Measurements from ENCODE around the gene DRD4.

Gene DRD4

GRCh38 chr11:636511-637332 is at the start of gene DRD4:
DRD4 (plus strand) TSS chr11:637269; CDS start chr11:637305, 36 bp downstream.
- Histone ChIP-seq H3K9me3 (ENCODE audit: control insufficient read depth in 1 of 2, low read length in 2 of 2) (no peaks in the 10 kb centered on the region), H3K9ac (ENCODE audit: low read depth in 1 of 2, low read length in 2 of 2) (no peak within 1 kb of the TSS), H3K4me3 (ENCODE audit: low read depth in 1 of 2, low read length in 2 of 2) (peak within 1 kb of the TSS in 1 of 2 donors; percentile 36), H3K4me1 (ENCODE audit: control insufficient read depth in 1 of 2, insufficient read depth in 2 of 2, low read length in 2 of 2) (peaks cover 6 to 7% of the 10 kb centered on the region in 2 donors), H3K27ac (ENCODE audit: low read depth, low read length) (no peak within 1 kb of the TSS), H3K36me3 (ENCODE audit: control insufficient read depth in 1 of 2, insufficient read depth in 2 of 2, low read length in 2 of 2) (no peaks in the 10 kb centered on the region), H3K27me3 (ENCODE audit: control insufficient read depth in 1 of 2, insufficient read depth in 2 of 2, low read length in 2 of 2) (peaks cover 17 to 20% of the 10 kb centered on the region in 2 donors)

DNA sequence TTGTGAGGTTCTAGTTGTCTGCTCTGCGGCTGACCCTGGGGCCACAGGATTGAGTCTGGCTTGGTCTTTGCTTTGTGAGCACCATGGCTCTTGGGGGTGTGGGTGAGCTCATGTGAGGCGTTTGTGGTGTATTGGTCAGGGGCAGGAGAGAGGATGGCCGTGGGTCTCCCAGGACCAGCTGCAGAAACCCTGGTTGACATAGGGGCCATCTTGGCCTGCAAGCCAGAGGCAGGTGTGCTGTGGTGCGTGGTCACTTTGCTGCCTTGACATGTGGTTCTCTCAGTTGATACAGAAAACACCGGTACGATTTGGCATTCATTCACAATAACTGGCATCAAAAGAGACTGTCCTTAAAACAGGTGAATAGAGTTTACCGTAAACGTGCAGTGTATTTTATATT is 49.5 kb upstream of the DRD4 start:
- peak overlapping the region in 1 of 2 donors; percentile 15 for H3K9ac ChIP-seq (ENCODE audit: low read depth in 1 of 2, low read length in 2 of 2)
- H3K36me3 ChIP-seq (ENCODE audit: control insufficient read depth in 1 of 2, insufficient read depth in 2 of 2, low read length in 2 of 2) = peaks cover 51 to 77% of the 10 kb centered on the region in 2 donors
- no peaks in the 10 kb centered on the region for H3K27me3 ChIP-seq (ENCODE audit: control insufficient read depth in 1 of 2, insufficient read depth in 2 of 2, low read length in 2 of 2)
- no peaks in the 10 kb centered on the region for H3K9me3 ChIP-seq (ENCODE audit: control insufficient read depth in 1 of 2, low read length in 2 of 2)
- H3K27ac ChIP-seq (ENCODE audit: low read depth, low read length) = no peak overlapping the region
- H3K4me3 ChIP-seq (ENCODE audit: low read depth in 1 of 2, low read length in 2 of 2) = no peak overlapping the region
- H3K4me1 ChIP-seq (ENCODE audit: control insufficient read depth in 1 of 2, insufficient read depth in 2 of 2, low read length in 2 of 2) = peaks cover 11 to 19% of the 10 kb centered on the region in 2 donors

DNA sequence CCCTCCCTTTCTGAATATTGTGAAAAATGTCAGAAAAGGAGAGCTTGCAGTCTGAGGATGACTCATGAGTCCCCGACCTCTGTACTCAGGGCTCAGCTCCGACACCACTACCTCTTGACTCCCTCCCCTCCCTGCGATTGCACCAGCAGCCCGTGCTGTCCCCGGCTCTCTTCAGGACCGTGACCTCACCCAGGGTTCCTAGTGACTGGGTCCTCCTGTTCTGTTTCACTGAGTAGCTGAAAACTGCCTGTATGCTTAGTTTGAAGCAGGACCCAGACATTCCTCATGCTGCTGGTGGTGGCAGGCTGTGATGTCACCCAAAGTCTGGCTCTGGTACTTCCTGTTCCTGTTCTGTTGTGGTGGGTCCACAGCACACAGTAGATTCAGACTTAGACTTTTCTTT is 49.1 kb upstream of the DRD4 start:
- Histone ChIP-seq H3K9ac (ENCODE audit: low read depth in 1 of 2, low read length in 2 of 2) (peak overlapping the region in 1 of 2 donors; percentile 15), H3K36me3 (ENCODE audit: control insufficient read depth in 1 of 2, insufficient read depth in 2 of 2, low read length in 2 of 2) (peaks cover 56 to 78% of the 10 kb centered on the region in 2 donors), H3K27me3 (ENCODE audit: control insufficient read depth in 1 of 2, insufficient read depth in 2 of 2, low read length in 2 of 2) (no peaks in the 10 kb centered on the region), H3K27ac (ENCODE audit: low read depth, low read length) (no peak overlapping the region), H3K4me1 (ENCODE audit: control insufficient read depth in 1 of 2, insufficient read depth in 2 of 2, low read length in 2 of 2) (peaks cover 11 to 19% of the 10 kb centered on the region in 2 donors), H3K4me3 (ENCODE audit: low read depth in 1 of 2, low read length in 2 of 2) (no peak overlapping the region), H3K9me3 (ENCODE audit: control insufficient read depth in 1 of 2, low read length in 2 of 2) (no peaks in the 10 kb centered on the region)

- no peaks in the 10 kb centered on the region for H3K9me3 ChIP-seq (ENCODE audit: control insufficient read depth in 1 of 2, low read length in 2 of 2)
- H3K4me3 ChIP-seq (ENCODE audit: low read depth in 1 of 2, low read length in 2 of 2) = no peak overlapping the region
- H3K4me1 ChIP-seq (ENCODE audit: control insufficient read depth in 1 of 2, insufficient read depth in 2 of 2, low read length in 2 of 2) = peaks cover 11 to 19% of the 10 kb centered on the region in 2 donors
- peaks cover 55 to 84% of the 10 kb centered on the region in 2 donors for H3K36me3 ChIP-seq (ENCODE audit: control insufficient read depth in 1 of 2, insufficient read depth in 2 of 2, low read length in 2 of 2)
- H3K27ac ChIP-seq (ENCODE audit: low read depth, low read length) = no peak overlapping the region
- no peaks in the 10 kb centered on the region for H3K27me3 ChIP-seq (ENCODE audit: control insufficient read depth in 1 of 2, insufficient read depth in 2 of 2, low read length in 2 of 2)
- no peak overlapping the region for H3K9ac ChIP-seq (ENCODE audit: low read depth in 1 of 2, low read length in 2 of 2)
Measured at GRCh38 chr11:589798-590197, 47.3 kb upstream of the DRD4 start.

DNA sequence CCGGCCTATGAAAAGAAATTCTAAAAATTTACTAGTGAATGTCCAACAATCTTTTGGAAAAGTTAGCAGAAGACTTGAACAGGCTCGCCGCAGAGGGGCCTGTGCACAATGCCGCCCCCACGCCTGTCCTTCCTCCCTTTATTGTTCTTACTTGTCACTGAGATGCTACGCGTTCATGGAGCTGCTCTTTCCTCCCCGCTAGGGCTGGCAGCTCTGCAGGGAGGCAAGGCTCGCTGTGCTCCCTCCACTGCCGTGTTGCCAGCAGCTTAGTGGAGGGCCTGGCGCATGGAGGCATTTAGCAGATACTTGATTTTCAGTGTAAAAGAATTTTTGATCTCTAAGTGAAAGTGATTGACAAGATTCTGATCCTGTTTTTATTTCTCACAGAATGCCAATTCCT is 46.1 kb upstream of the DRD4 start:
- Histone ChIP-seq H3K4me3 (ENCODE audit: low read depth in 1 of 2, low read length in 2 of 2) (no peak overlapping the region), H3K27ac (ENCODE audit: low read depth, low read length) (no peak overlapping the region), H3K9me3 (ENCODE audit: control insufficient read depth in 1 of 2, low read length in 2 of 2) (no peaks in the 10 kb centered on the region), H3K36me3 (ENCODE audit: control insufficient read depth in 1 of 2, insufficient read depth in 2 of 2, low read length in 2 of 2) (peaks cover 63 to 88% of the 10 kb centered on the region in 2 donors), H3K4me1 (ENCODE audit: control insufficient read depth in 1 of 2, insufficient read depth in 2 of 2, low read length in 2 of 2) (peaks cover 11 to 19% of the 10 kb centered on the region in 2 donors), H3K27me3 (ENCODE audit: control insufficient read depth in 1 of 2, insufficient read depth in 2 of 2, low read length in 2 of 2) (no peaks in the 10 kb centered on the region), H3K9ac (ENCODE audit: low read depth in 1 of 2, low read length in 2 of 2) (no peak overlapping the region)

- no peak overlapping the region for H3K27ac ChIP-seq (ENCODE audit: low read depth, low read length)
- H3K4me3 ChIP-seq (ENCODE audit: low read depth in 1 of 2, low read length in 2 of 2) = no peak overlapping the region
- H3K27me3 ChIP-seq (ENCODE audit: control insufficient read depth in 1 of 2, insufficient read depth in 2 of 2, low read length in 2 of 2) = no peaks in the 10 kb centered on the region
- no peak overlapping the region for H3K9ac ChIP-seq (ENCODE audit: low read depth in 1 of 2, low read length in 2 of 2)
- no peaks in the 10 kb centered on the region for H3K9me3 ChIP-seq (ENCODE audit: control insufficient read depth in 1 of 2, low read length in 2 of 2)
- peaks cover 6 to 7% of the 10 kb centered on the region in 2 donors for H3K4me1 ChIP-seq (ENCODE audit: control insufficient read depth in 1 of 2, insufficient read depth in 2 of 2, low read length in 2 of 2)
- peaks cover 51 to 86% of the 10 kb centered on the region in 2 donors for H3K36me3 ChIP-seq (ENCODE audit: control insufficient read depth in 1 of 2, insufficient read depth in 2 of 2, low read length in 2 of 2)
Measured at GRCh38 chr11:592501-592900, 44.6 kb upstream of the DRD4 start.

- no peaks in the 10 kb centered on the region for H3K27me3 ChIP-seq (ENCODE audit: control insufficient read depth in 1 of 2, insufficient read depth in 2 of 2, low read length in 2 of 2)
- H3K9ac ChIP-seq (ENCODE audit: low read depth in 1 of 2, low read length in 2 of 2) = no peak overlapping the region
- H3K4me3 ChIP-seq (ENCODE audit: low read depth in 1 of 2, low read length in 2 of 2) = no peak overlapping the region
- peaks cover 52 to 86% of the 10 kb centered on the region in 2 donors for H3K36me3 ChIP-seq (ENCODE audit: control insufficient read depth in 1 of 2, insufficient read depth in 2 of 2, low read length in 2 of 2)
- no peaks in the 10 kb centered on the region for H3K9me3 ChIP-seq (ENCODE audit: control insufficient read depth in 1 of 2, low read length in 2 of 2)
- H3K4me1 ChIP-seq (ENCODE audit: control insufficient read depth in 1 of 2, insufficient read depth in 2 of 2, low read length in 2 of 2) = peaks cover 3% of the 10 kb centered on the region in 2 donors
- H3K27ac ChIP-seq (ENCODE audit: low read depth, low read length) = no peak overlapping the region
Measured at GRCh38 chr11:592918-593317, 44.2 kb upstream of the DRD4 start.

DNA sequence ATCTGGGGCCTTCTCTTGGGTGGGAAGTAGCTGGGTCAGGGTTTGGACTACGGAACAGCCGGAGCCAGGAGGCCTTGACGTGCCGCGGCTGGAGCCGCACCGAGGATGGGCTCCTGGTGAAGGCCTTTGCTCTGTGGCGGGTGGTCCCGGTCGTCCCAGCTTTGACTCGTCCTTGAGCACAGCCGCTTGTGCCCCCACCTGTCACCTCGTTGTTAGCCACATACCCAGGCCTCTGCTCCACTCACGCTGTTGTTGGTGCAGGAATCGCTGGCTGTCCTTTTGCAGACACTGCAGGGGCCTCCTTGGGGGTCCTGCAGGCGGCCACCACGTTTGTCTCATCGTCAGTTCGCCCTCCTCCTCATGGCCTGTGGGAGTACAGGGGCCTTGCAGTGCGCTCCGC is 43.7 kb upstream of the DRD4 start:
- Histone ChIP-seq H3K27me3 (ENCODE audit: control insufficient read depth in 1 of 2, insufficient read depth in 2 of 2, low read length in 2 of 2) (no peaks in the 10 kb centered on the region), H3K36me3 (ENCODE audit: control insufficient read depth in 1 of 2, insufficient read depth in 2 of 2, low read length in 2 of 2) (peaks cover 55 to 87% of the 10 kb centered on the region in 2 donors), H3K4me1 (ENCODE audit: control insufficient read depth in 1 of 2, insufficient read depth in 2 of 2, low read length in 2 of 2) (no peaks in the 10 kb centered on the region), H3K9ac (ENCODE audit: low read depth in 1 of 2, low read length in 2 of 2) (no peak overlapping the region), H3K4me3 (ENCODE audit: low read depth in 1 of 2, low read length in 2 of 2) (no peak overlapping the region), H3K9me3 (ENCODE audit: control insufficient read depth in 1 of 2, low read length in 2 of 2) (no peaks in the 10 kb centered on the region), H3K27ac (ENCODE audit: low read depth, low read length) (no peak overlapping the region)

- H3K4me1 ChIP-seq (ENCODE audit: control insufficient read depth in 1 of 2, insufficient read depth in 2 of 2, low read length in 2 of 2) = no peaks in the 10 kb centered on the region
- H3K9me3 ChIP-seq (ENCODE audit: control insufficient read depth in 1 of 2, low read length in 2 of 2) = no peaks in the 10 kb centered on the region
- H3K9ac ChIP-seq (ENCODE audit: low read depth in 1 of 2, low read length in 2 of 2) = no peak overlapping the region
- H3K27me3 ChIP-seq (ENCODE audit: control insufficient read depth in 1 of 2, insufficient read depth in 2 of 2, low read length in 2 of 2) = no peaks in the 10 kb centered on the region
- H3K27ac ChIP-seq (ENCODE audit: low read depth, low read length) = no peak overlapping the region
- no peak overlapping the region for H3K4me3 ChIP-seq (ENCODE audit: low read depth in 1 of 2, low read length in 2 of 2)
- peaks cover 56 to 85% of the 10 kb centered on the region in 2 donors for H3K36me3 ChIP-seq (ENCODE audit: control insufficient read depth in 1 of 2, insufficient read depth in 2 of 2, low read length in 2 of 2)
Measured at GRCh38 chr11:595400-595799, 41.7 kb upstream of the DRD4 start.

- H3K27me3 ChIP-seq (ENCODE audit: control insufficient read depth in 1 of 2, insufficient read depth in 2 of 2, low read length in 2 of 2) = no peaks in the 10 kb centered on the region
- no peak overlapping the region for H3K9ac ChIP-seq (ENCODE audit: low read depth in 1 of 2, low read length in 2 of 2)
- H3K27ac ChIP-seq (ENCODE audit: low read depth, low read length) = no peak overlapping the region
- H3K4me1 ChIP-seq (ENCODE audit: control insufficient read depth in 1 of 2, insufficient read depth in 2 of 2, low read length in 2 of 2) = no peaks in the 10 kb centered on the region
- H3K9me3 ChIP-seq (ENCODE audit: control insufficient read depth in 1 of 2, low read length in 2 of 2) = no peaks in the 10 kb centered on the region
- H3K36me3 ChIP-seq (ENCODE audit: control insufficient read depth in 1 of 2, insufficient read depth in 2 of 2, low read length in 2 of 2) = peaks cover 48 to 81% of the 10 kb centered on the region in 2 donors
- no peak overlapping the region for H3K4me3 ChIP-seq (ENCODE audit: low read depth in 1 of 2, low read length in 2 of 2)
Measured at GRCh38 chr11:596374-596773, 40.7 kb upstream of the DRD4 start.
